ENCODE results near the gene PTPN18. TPM values are rescaled to one million over a fixed set of nuclear protein-coding genes. Genes with fewer than 3 reads are reported as not detected.

Gene PTPN18
- total RNA-seq, 1 donor from 2014 or later, result 14.5 TPM

- no peak for FAIRE-seq
- Histone ChIP-seq H3K36me3 (ENCODE audit: control insufficient read depth, insufficient read depth, low read length) (no peaks in the 10 kb centered on the region), H3K27me3 (ENCODE audit: control insufficient read depth, insufficient read depth, low read length) (no peaks in the 10 kb centered on the region), H3K4me3 (ENCODE audit: low read depth, low read length) (no peak overlapping the region)
- TF ChIP-seq CTCF (IDR thresholded peaks at IDR 0.05; ENCODE audit: insufficient read depth, low read length, severe bottlenecking), result no peak
- DNase-seq (ENCODE audit: low read depth), result no peak
Observed at GRCh38 chr2:130388221-130388907, 32.5 kb downstream of the PTPN18 start.

- Histone ChIP-seq H3K27me3 (ENCODE audit: control insufficient read depth, insufficient read depth, low read length) (no peaks in the 10 kb centered on the region), H3K36me3 (ENCODE audit: control insufficient read depth, insufficient read depth, low read length) (no peaks in the 10 kb centered on the region), H3K4me3 (ENCODE audit: low read depth, low read length) (no peak overlapping the region)
- DNase-seq (ENCODE audit: low read depth) (no peak), FAIRE-seq (no peak)
- TF ChIP-seq CTCF (IDR thresholded peaks at IDR 0.05; ENCODE audit: insufficient read depth, low read length, severe bottlenecking), result no peak
Observed at GRCh38 chr2:130389358-130389757, 33.5 kb downstream of the PTPN18 start.

DNA sequence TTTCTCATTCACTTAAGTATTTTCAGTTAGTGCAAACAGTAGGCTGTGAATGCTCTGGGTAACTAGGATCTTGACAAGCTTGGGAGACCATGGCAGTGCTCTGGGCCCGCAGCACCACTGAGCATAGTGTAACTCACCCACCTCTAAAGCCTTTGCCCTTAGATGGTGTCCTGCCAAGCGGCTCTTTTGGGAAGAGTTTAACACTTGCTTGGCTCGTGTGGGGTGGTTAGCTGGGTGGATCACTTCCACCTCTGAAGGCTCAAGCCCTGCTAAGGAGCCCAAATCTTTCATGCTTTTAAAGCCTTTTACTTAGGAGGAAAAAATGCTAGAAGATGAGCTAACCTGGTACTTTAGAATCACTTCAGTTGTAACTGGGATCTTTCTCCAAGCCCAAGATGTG, 33.9 kb downstream of the PTPN18 start:
- Histone ChIP-seq H3K4me3 (ENCODE audit: low read depth, low read length) (no peak overlapping the region), H3K27me3 (ENCODE audit: control insufficient read depth, insufficient read depth, low read length) (no peaks in the 10 kb centered on the region), H3K36me3 (ENCODE audit: control insufficient read depth, insufficient read depth, low read length) (no peaks in the 10 kb centered on the region)
- no peak for DNase-seq (ENCODE audit: low read depth)
- TF ChIP-seq CTCF (IDR thresholded peaks at IDR 0.05; ENCODE audit: insufficient read depth, low read length, severe bottlenecking), result no peak
- FAIRE-seq, result no peak

GRCh38 chr2:130390460-130391057, 34.7 kb downstream of the PTPN18 start:
- Histone ChIP-seq H3K4me3 (ENCODE audit: low read depth, low read length) (peak overlapping the region; percentile 67), H3K36me3 (ENCODE audit: control insufficient read depth, insufficient read depth, low read length) (no peaks in the 10 kb centered on the region), H3K27me3 (ENCODE audit: control insufficient read depth, insufficient read depth, low read length) (no peaks in the 10 kb centered on the region)
- DNase-seq (ENCODE audit: low read depth) (no peak), FAIRE-seq (no peak)
- TF ChIP-seq CTCF (IDR thresholded peaks at IDR 0.05; ENCODE audit: insufficient read depth, low read length, severe bottlenecking), result no peak

DNA sequence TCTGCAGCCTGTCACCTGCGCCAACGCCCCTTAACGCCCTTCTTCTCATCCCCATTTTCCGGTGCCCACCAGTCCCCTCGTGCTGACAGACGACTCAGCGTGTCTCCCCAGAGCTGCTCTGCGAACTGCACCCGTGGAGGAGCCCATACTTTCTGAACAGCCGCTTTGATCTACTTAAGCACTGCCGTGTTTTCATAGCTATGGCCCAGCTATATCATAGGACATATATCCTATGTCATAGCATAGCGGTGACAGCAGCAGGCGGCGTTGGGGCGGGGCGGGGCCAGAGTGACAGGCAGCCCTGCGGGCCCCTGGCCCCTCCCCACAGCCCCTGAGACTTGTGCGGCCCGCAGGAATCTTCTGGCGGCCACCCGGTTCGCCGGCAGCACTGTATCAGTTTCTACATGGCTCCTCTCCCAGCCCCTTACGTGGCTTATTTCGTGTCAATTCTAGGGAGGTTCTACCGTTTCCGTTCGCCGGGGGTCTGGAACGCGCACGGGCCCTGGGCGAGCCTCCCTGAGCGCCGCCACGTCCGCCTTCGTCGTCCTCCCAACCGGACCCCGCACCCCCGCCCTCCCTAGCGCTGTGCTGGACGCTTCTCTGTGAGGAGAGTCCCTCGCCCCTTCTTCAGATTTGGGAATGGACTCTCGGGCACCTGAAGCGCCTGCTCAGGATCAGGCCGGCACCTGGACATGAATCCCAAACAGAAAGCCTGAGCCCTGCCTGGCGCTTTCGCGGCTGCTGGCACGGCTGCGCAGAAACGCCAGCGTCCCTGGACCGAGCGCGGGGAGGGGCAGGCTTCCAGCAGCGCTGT, 35.4 kb downstream of the PTPN18 start:
- Histone ChIP-seq H3K27me3 (ENCODE audit: control insufficient read depth, insufficient read depth, low read length) (no peaks in the 10 kb centered on the region), H3K36me3 (ENCODE audit: control insufficient read depth, insufficient read depth, low read length) (no peaks in the 10 kb centered on the region), H3K4me3 (ENCODE audit: low read depth, low read length) (peak overlapping the region; percentile 67)
- no peak for FAIRE-seq
- DNase-seq (ENCODE audit: low read depth), result peak; percentile 67
- no peak for TF ChIP-seq CTCF (IDR thresholded peaks at IDR 0.05; ENCODE audit: insufficient read depth, low read length, severe bottlenecking)
